Astrocyte (in vitro differentiated cells and primary cell): ENCODE data around the gene RABL3. TPM values are rescaled to one million over a fixed set of nuclear protein-coding genes. Genes with fewer than 3 reads are reported as not detected.

Experiments used
- DNase-seq: peaks from one replicate; pipeline ENCODE4 v3.0.0-alpha.2; 2010; ENCODE audit warnings: low read depth
- FAIRE-seq: peaks from 2 replicates; lab custom pipeline; 2011; peaks lifted over from hg19 to GRCh38; lab: Jason Lieb, UNC
- H2AFZ ChIP-seq: 2 replicates; pipeline ENCODE4 v1.6.0; 2012; ENCODE audit warnings: low read depth, low read length, inconsistent platforms
- H3K27ac ChIP-seq: 2 replicates; pipeline ENCODE4 v1.5.1; 2011; ENCODE audit warnings: low read depth, low read length, inconsistent platforms
- H3K27me3 ChIP-seq: 2 replicates; pipeline ENCODE4 v1.6.0; 2011; ENCODE audit warnings: low read length, inconsistent platforms; ENCODE audit not compliant: insufficient read depth
- H3K36me3 ChIP-seq: 2 replicates; pipeline ENCODE4 v1.5.1; 2011; ENCODE audit warnings: low read length, inconsistent platforms; ENCODE audit not compliant: insufficient read depth
- H3K4me1 ChIP-seq: 2 replicates; pipeline ENCODE4 v1.5.1; 2011; ENCODE audit warnings: low read length, inconsistent platforms; ENCODE audit not compliant: insufficient read depth
- H3K4me2 ChIP-seq: 2 replicates; pipeline ENCODE4 v1.6.0; 2012; ENCODE audit warnings: low read length, inconsistent platforms
- H3K4me3 ChIP-seq: 2 replicates; pipeline ENCODE4 v1.5.1; 2011; ENCODE audit warnings: low read depth, mild to moderate bottlenecking, low read length, inconsistent platforms; ENCODE audit not compliant: insufficient read depth
- H3K79me2 ChIP-seq: 2 replicates; pipeline ENCODE4 v1.6.0; 2012; ENCODE audit warnings: mild to moderate bottlenecking, low read length, inconsistent platforms; ENCODE audit not compliant: insufficient read depth
- H3K9ac ChIP-seq: 2 replicates; pipeline ENCODE4 v1.6.0; 2012; ENCODE audit warnings: mild to moderate bottlenecking, low read length, inconsistent platforms
- H3K9me3 ChIP-seq: 2 replicates; pipeline ENCODE4 v1.5.1; 2012; ENCODE audit warnings: low read depth, mild to moderate bottlenecking, low read length, inconsistent platforms; ENCODE audit not compliant: insufficient read depth
- H4K20me1 ChIP-seq: 2 replicates; pipeline ENCODE4 v1.6.0; 2012; ENCODE audit warnings: low read length, inconsistent platforms; ENCODE audit not compliant: insufficient read depth
- H3K27ac Mint-ChIP-seq: one replicate; pipeline ENCODE4 v1.8.0; 2021; ENCODE audit warnings: mild to moderate bottlenecking, mixed read lengths; ENCODE audit not compliant: unreplicated experiment
- H3K27me3 Mint-ChIP-seq: one replicate; pipeline ENCODE4 v1.8.0; 2021; ENCODE audit warnings: low read depth, mixed read lengths; ENCODE audit not compliant: unreplicated experiment
- H3K36me3 Mint-ChIP-seq: one replicate; pipeline ENCODE4 v1.8.0; 2021; ENCODE audit warnings: low read depth, mixed read lengths; ENCODE audit not compliant: unreplicated experiment
- H3K4me1 Mint-ChIP-seq: one replicate; pipeline ENCODE4 v1.8.0; 2021; ENCODE audit warnings: low read depth, mixed read lengths; ENCODE audit not compliant: unreplicated experiment
- H3K4me3 Mint-ChIP-seq: one replicate; pipeline ENCODE4 v1.8.0; 2021; ENCODE audit warnings: mild to moderate bottlenecking, moderate library complexity, mixed read lengths; ENCODE audit not compliant: unreplicated experiment
- H3K9me3 Mint-ChIP-seq: one replicate; pipeline ENCODE4 v1.8.0; 2021; ENCODE audit warnings: mild to moderate bottlenecking, mixed read lengths; ENCODE audit not compliant: unreplicated experiment
- CTCF ChIP-seq: IDR thresholded peaks from 2 replicates; pipeline ENCODE4 v1.5.1; 2011; ENCODE audit warnings: low read depth, mild to moderate bottlenecking, inconsistent platforms, low read length, moderate library complexity; ENCODE audit not compliant: insufficient read depth
- EZH2 ChIP-seq: IDR thresholded peaks from 2 replicates; pipeline ENCODE4 v1.6.1; 2012; ENCODE audit warnings: mild to moderate bottlenecking, low read length, inconsistent platforms; ENCODE audit not compliant: insufficient read depth
- total RNA-seq: library from RNA; stranded (reverse); gene quantifications from 2 replicates; pipeline ENCODE4 v1.2.1, GENCODE V29; 2021

The RABL3 gene
- total RNA-seq, 1 donor from 2014 or later: 16.8 TPM

DNA sequence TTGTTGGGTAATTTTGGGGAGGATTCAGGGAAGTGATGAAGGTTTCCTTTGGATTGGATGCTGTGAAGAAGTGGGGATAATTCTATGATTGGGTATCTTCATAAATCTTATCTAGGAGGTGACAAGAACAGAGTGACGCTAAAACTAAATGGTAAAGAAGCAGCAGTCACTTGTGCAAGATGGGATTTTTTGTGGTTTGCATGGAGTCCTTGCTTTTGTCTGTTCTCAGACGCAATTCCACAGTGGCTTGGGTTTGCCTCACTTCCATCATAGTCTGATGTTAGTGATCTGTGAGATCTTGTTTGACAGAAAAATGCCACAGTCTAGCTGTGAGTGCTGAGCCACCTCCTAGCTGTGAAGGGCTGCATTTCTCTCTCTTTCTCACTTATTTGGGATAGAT lies 27.1 kb upstream of the RABL3 start:
- H3K4me3 Mint-ChIP-seq: no peak overlapping the region
- no peaks in the 10 kb centered on the region for H4K20me1 ChIP-seq
- TF ChIP-seq EZH2 (no peak), CTCF (no peak)
- H3K4me2 ChIP-seq: no peak overlapping the region
- no peak overlapping the region for H2AFZ ChIP-seq
- H3K36me3 ChIP-seq: peaks cover 6% of the 10 kb centered on the region
- peaks cover 67% of the 10 kb centered on the region for H3K79me2 ChIP-seq
- DNase-seq (no peak), FAIRE-seq (no peak)
- H3K4me3 ChIP-seq: no peak overlapping the region
- H3K27me3 ChIP-seq: no peaks in the 10 kb centered on the region
- no peaks in the 10 kb centered on the region for H3K27me3 Mint-ChIP-seq
- H3K9me3 ChIP-seq: no peaks in the 10 kb centered on the region
- no peak overlapping the region for H3K27ac Mint-ChIP-seq
- no peak overlapping the region for H3K9ac ChIP-seq
- H3K4me1 ChIP-seq: peaks cover 23% of the 10 kb centered on the region
- no peaks in the 10 kb centered on the region for H3K9me3 Mint-ChIP-seq
- no peaks in the 10 kb centered on the region for H3K36me3 Mint-ChIP-seq
- H3K27ac ChIP-seq: no peak overlapping the region
- peaks cover 28% of the 10 kb centered on the region for H3K4me1 Mint-ChIP-seq

GRCh38 chr3:120767106-120767505 lies 24.8 kb upstream of the RABL3 start:
- FAIRE-seq: no peak
- H2AFZ ChIP-seq: no peak overlapping the region
- H3K27ac Mint-ChIP-seq: no peak overlapping the region

More at GRCh38 chr3:120767106-120767505, 24.8 kb upstream of the RABL3 start:
- H3K4me1 Mint-ChIP-seq: peaks cover 50% of the 10 kb centered on the region
- Histone ChIP-seq H3K9ac (no peak overlapping the region), H3K4me3 (no peak overlapping the region), H3K27ac (no peak overlapping the region), H3K9me3 (no peaks in the 10 kb centered on the region), H3K36me3 (peaks cover under 1% of the 10 kb centered on the region), H3K79me2 (peaks cover 79% of the 10 kb centered on the region), H3K4me2 (no peak overlapping the region), H3K27me3 (no peaks in the 10 kb centered on the region), H3K4me1 (peaks cover 11% of the 10 kb centered on the region), H4K20me1 (peaks cover 5% of the 10 kb centered on the region)
- TF ChIP-seq EZH2 (no peak), CTCF (no peak)
- H3K36me3 Mint-ChIP-seq: no peaks in the 10 kb centered on the region
- H3K27me3 Mint-ChIP-seq: no peaks in the 10 kb centered on the region
- no peak overlapping the region for H3K4me3 Mint-ChIP-seq
- H3K9me3 Mint-ChIP-seq: no peaks in the 10 kb centered on the region
- DNase-seq: no peak
